Measurements from ENCODE around the gene RNF213.

- TF ChIP-seq, protein P1, sequence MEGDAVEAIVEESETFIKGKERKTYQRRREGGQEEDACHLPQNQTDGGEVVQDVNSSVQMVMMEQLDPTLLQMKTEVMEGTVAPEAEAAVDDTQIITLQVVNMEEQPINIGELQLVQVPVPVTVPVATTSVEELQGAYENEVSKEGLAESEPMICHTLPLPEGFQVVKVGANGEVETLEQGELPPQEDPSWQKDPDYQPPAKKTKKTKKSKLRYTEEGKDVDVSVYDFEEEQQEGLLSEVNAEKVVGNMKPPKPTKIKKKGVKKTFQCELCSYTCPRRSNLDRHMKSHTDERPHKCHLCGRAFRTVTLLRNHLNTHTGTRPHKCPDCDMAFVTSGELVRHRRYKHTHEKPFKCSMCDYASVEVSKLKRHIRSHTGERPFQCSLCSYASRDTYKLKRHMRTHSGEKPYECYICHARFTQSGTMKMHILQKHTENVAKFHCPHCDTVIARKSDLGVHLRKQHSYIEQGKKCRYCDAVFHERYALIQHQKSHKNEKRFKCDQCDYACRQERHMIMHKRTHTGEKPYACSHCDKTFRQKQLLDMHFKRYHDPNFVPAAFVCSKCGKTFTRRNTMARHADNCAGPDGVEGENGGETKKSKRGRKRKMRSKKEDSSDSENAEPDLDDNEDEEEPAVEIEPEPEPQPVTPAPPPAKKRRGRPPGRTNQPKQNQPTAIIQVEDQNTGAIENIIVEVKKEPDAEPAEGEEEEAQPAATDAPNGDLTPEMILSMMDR (IDR thresholded peaks at IDR 0.05; ENCODE audit: low read depth, low read length, missing input control) = no peak
- TF ChIP-seq FOXA1 (IDR thresholded peaks at IDR 0.05) (no peak), JUND (IDR thresholded peaks at IDR 0.05) (no peak), YY1 (IDR thresholded peaks at IDR 0.05) (no peak)
- TF ChIP-seq, protein P2, sequence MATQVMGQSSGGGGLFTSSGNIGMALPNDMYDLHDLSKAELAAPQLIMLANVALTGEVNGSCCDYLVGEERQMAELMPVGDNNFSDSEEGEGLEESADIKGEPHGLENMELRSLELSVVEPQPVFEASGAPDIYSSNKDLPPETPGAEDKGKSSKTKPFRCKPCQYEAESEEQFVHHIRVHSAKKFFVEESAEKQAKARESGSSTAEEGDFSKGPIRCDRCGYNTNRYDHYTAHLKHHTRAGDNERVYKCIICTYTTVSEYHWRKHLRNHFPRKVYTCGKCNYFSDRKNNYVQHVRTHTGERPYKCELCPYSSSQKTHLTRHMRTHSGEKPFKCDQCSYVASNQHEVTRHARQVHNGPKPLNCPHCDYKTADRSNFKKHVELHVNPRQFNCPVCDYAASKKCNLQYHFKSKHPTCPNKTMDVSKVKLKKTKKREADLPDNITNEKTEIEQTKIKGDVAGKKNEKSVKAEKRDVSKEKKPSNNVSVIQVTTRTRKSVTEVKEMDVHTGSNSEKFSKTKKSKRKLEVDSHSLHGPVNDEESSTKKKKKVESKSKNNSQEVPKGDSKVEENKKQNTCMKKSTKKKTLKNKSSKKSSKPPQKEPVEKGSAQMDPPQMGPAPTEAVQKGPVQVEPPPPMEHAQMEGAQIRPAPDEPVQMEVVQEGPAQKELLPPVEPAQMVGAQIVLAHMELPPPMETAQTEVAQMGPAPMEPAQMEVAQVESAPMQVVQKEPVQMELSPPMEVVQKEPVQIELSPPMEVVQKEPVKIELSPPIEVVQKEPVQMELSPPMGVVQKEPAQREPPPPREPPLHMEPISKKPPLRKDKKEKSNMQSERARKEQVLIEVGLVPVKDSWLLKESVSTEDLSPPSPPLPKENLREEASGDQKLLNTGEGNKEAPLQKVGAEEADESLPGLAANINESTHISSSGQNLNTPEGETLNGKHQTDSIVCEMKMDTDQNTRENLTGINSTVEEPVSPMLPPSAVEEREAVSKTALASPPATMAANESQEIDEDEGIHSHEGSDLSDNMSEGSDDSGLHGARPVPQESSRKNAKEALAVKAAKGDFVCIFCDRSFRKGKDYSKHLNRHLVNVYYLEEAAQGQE (IDR thresholded peaks at IDR 0.05) = no peak
Measured at GRCh38 chr17:80315517-80316182, 55.0 kb downstream of the RNF213 start.

All from liver (tissue), 3 donors.